ENCODE results near the gene RAB11B. TPM values are rescaled to one million over a fixed set of nuclear protein-coding genes. Genes with fewer than 3 reads are reported as not detected.

Gene RAB11B
- total and polyA plus RNA-seq, 4 donors: 27.3 to 91.2 (median 45.0) TPM

- WGBS: 95% methylated on average over 21 of the region's 21 CpGs
- Histone ChIP-seq H3K27me3 (ENCODE audit: control insufficient read depth in 4 of 4, insufficient read depth in 4 of 4, low read length in 3 of 4) (no peaks in the 10 kb centered on the region), H3K27ac (ENCODE audit: low read depth in 1 of 2, low read length in 2 of 2) (no peak overlapping the region), H3K4me3 (ENCODE audit: low read depth in 1 of 3, low read length in 3 of 3) (no peak overlapping the region), H3K36me3 (ENCODE audit: control insufficient read depth in 4 of 4, insufficient read depth in 3 of 4, low read depth in 1 of 4, low read length in 3 of 4) (peaks cover 12 to 39% (median 19%) of the 10 kb centered on the region in 4 donors), H3K9ac (ENCODE audit: low read depth in 1 of 2, low read length in 2 of 2) (no peak overlapping the region), H3K9me3 (ENCODE audit: control insufficient read depth in 4 of 4, low read length in 3 of 4) (no peaks in the 10 kb centered on the region), H3K4me1 (ENCODE audit: control insufficient read depth in 4 of 4, insufficient read depth in 4 of 4, low read length in 3 of 4) (peaks cover 0 to 10% (median 3%) of the 10 kb centered on the region in 4 donors)
- TF ChIP-seq GABPA (IDR thresholded peaks at IDR 0.05 in 1 of 2, conservative IDR thresholded peaks at IDR 0.05 in 1 of 2): no peak
- no peak for TF ChIP-seq REST (IDR thresholded peaks at IDR 0.05)
- no peak for DNase-seq (ENCODE audit: low spot score)
Observed at GRCh38 chr19:8401981-8402411, 11.8 kb downstream of the RAB11B start.

GRCh38 chr19:8403098-8403819, 13.1 kb downstream of the RAB11B start:
- Histone ChIP-seq H3K27ac (ENCODE audit: low read depth in 1 of 2, low read length in 2 of 2) (no peak overlapping the region), H3K4me3 (ENCODE audit: low read depth in 1 of 3, low read length in 3 of 3) (no peak overlapping the region), H3K4me1 (ENCODE audit: control insufficient read depth in 4 of 4, insufficient read depth in 4 of 4, low read length in 3 of 4) (peaks cover 0 to 6% (median 2%) of the 10 kb centered on the region in 4 donors), H3K27me3 (ENCODE audit: control insufficient read depth in 4 of 4, insufficient read depth in 4 of 4, low read length in 3 of 4) (no peaks in the 10 kb centered on the region), H3K9me3 (ENCODE audit: control insufficient read depth in 4 of 4, low read length in 3 of 4) (no peaks in the 10 kb centered on the region), H3K36me3 (ENCODE audit: control insufficient read depth in 4 of 4, insufficient read depth in 3 of 4, low read depth in 1 of 4, low read length in 3 of 4) (peaks cover 12 to 38% (median 19%) of the 10 kb centered on the region in 4 donors), H3K9ac (ENCODE audit: low read depth in 1 of 2, low read length in 2 of 2) (no peak overlapping the region)
- no peak for TF ChIP-seq CTCF (IDR thresholded peaks at IDR 0.05; ENCODE audit: low read depth, low read length, missing input control)
- no peak for TF ChIP-seq SP1 (IDR thresholded peaks at IDR 0.05)
- TF ChIP-seq YY1 (IDR thresholded peaks at IDR 0.05): no peak
- no peak for TF ChIP-seq EGR1 (IDR thresholded peaks at IDR 0.05; ENCODE audit: low read depth in 2 of 2)
- TF ChIP-seq ATF3 (IDR thresholded peaks at IDR 0.05): no peak
- no peak for TF ChIP-seq NR2F2 (IDR thresholded peaks at IDR 0.05)
- TF ChIP-seq RAD21 (IDR thresholded peaks at IDR 0.05): no peak
- no peak for TF ChIP-seq FOXA2 (IDR thresholded peaks at IDR 0.05)
- TF ChIP-seq JUND (IDR thresholded peaks at IDR 0.05): no peak
- TF ChIP-seq TAF1 (conservative IDR thresholded peaks at IDR 0.05): no peak
- TF ChIP-seq FOXA1 (IDR thresholded peaks at IDR 0.05): no peak
- no peak for TF ChIP-seq HNF4A (conservative IDR thresholded peaks at IDR 0.05)
- 95% methylated on average over 44 of the region's 44 CpGs for WGBS
- no peak for DNase-seq (ENCODE audit: low spot score)
